ENCODE results near the gene ESRRB.

The ESRRB gene

DNA sequence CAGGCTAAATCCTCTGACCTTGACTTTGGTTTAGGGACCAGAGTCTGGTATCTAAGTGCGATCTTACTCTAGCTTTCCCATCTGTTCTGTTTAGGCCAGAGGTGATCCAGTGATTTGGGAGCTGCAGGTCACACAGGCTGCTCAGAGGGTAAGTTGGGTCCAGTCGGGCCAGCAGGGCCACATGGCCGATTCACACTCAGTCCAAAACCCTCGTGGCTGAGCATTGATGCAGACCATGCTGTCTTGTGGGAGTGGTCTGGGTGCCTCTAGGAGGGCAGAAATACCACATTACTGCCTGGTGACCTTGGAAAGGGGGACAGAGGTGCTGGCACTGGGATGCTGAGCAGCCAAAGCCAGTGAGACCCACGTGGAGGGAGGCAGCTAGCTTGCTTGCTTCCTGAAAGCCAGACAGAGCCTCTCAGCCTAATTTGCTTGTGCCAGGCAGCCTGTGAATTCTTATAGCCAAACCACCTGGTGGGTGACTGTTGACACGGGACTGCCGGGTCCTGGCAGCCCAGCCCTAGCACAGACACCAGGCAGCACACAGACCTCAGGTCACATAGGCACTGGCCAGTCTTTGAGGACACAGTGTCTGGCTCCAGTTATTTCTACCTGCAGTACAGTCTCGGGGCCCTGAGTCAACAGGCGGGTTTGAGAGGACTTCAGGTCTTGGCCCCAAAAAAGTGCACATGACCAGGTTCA, 31.7 kb downstream of the ESRRB start:
- no peak for DNase-seq (ENCODE audit: low read depth)

DNA sequence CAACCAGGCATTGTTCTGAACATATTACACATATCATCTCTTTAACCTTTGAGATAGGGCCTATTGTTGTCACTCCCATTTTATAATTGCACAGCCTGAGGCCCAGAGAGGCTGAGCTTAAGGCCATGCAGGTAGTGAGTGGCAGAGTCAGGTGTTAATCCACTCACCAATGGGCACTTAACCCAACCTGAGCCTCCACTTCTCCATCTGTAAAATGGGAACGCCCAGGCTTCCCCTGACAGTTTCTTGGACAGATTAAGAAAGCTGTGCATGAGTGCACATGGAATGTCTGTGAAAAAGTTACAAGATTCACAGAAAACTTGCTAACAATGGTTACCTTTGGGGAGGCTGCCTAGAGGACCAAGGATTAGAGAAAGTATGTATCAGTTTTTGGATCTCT, 32.9 kb downstream of the ESRRB start:
- DNase-seq (ENCODE audit: low read depth) = no peak

DNA sequence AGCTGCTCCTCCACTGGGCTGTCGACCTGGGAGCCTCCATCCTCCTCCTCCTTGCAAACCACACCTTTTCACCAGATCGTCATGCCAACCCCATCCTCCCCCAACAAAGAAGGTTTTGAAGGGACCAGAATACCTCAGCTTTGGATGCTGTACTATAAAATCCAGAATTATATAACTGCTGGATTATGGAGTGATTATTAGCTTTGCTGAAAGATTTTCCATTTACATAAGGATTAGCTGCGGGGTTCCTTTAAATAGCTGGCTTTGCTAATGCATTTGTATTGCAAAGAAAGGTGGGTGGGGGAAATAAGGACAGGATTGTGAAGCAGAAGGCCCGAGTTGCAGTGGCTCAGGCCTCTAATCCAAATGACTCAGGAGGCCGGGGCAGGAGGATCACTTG, 36.6 kb downstream of the ESRRB start:
- no peak for DNase-seq (ENCODE audit: low read depth)

DNA sequence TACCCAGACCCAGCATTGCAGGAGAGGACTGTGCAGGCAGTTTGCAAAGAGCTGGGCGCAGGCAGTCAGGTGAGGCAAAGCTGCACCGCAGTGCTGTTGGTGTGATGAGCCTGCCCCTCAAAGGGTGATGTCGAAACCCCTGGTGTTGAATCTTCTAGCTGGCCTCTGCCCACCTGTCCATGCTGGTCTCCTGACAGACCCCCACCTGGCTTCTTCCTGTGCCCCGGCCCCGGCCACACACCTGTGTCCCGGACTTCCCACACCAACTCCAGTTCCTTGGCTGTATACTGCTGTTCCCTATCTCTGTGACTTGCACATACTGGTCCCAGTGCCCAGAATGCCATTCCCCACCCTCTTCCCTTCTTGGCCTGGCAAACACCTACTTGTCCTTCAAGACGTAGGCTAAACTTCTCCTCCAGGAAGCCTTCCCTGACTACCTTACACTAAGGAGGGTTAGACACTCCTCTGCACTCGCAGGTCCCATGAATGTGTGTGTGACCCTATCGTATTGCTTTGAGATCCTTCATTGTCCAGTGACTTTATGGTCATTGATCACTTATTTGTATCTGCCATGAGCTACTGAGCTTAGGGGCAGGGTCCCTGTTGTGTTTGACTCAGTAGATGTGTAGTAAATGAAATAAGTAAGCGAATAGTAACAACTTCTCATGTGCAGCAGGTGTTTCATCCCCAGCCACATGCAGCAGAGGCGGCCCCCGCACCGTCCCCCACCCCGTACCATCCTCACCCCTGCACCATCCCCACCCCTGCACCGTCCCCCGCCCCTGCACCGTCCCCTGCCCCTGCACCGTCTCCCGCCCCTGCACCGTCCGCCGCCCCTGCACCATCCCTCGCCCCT, 37.4 kb downstream of the ESRRB start:
- DNase-seq (ENCODE audit: low read depth) = no peak

DNA sequence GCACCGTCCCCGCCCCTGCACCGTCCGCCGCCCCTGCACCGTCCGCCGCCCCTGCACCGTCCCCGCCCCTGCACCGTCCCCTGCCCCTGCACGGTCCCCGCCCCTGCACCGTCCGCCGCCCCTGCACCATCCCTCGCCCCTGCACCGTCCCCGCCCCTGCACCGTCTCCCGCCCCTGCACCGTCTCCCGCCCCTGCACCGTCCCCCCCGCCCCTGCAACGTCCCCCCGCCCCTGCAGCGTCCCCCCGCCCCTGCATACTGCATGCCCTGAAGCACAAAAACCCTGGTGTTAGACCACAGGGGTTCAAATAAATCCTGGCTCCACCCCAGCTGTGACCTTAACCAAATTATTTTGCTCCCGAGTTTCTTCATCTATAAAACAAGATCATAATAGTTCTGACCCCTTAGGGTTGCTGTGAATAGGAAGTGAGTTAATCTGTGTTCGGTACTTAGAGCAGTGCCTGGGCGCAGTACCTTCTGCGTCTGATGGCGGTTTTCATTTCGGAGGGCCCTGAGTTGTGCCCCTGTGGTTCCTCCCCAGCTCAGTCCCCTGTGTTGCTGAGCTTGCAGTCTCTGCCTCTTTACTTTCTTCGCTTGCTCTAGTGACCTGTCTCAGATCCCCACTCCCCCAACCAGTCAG, 38.1 kb downstream of the ESRRB start:
- DNase-seq (ENCODE audit: low read depth) = no peak

DNA sequence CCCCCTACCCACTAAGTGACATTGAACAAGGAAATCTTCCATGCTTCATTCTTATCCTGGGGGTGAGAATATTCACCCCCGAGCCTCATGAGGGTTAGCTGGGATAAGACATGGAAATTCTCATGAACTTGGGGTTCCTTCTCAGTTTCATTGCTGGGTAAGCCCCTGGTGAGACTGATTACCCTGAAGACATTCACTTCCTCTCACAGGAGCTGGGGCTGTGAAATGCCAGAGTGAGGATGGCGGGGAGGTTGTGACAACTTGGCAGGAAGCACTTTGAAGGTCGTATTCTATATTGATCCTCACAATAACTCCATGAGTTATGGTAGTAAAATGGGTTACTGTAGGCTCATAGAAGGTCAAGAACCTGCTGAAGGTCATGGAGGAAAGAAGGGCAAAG, 43.5 kb downstream of the ESRRB start:
- no peak for DNase-seq (ENCODE audit: low read depth)

DNA sequence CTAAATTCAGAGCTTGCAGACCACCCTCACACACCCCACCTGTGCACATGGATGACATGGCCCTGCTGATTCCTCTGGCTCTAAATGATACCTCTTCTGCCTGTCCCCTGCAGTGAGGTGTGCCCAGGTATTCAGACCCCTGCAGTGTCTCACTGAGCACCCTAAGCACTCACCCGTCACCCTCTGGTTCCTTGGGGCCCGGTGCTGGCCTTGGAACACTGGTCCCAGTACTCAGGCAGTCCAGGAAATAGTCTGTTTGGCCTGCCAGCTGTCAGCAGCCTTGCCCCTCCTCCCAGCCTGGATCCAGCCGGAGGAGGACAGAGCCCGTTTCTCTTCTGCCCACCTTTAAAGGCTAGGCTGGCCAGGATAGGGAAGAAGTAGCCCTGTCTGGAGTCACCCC, 44.9 kb downstream of the ESRRB start:
- no peak for DNase-seq (ENCODE audit: low read depth)

DNA sequence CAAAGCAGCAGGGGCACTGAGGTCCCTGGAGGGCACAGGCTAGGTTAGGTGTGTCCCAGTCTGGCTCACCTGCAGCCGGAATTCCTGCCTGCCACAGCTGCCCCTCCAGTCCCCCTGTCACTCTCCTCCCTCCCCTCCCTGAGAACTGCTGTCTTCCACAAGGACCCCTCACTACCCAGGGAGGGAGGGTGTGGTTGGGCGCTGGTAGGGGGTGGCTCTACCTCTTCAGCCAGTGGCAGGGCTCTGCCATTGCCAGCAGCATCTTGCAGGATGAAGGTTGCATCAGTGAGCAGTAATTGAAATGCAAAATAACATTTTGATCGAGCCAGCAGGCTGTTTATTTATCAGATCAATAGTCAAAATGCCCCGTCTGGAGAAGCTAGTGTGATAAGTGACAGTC, 45.7 kb downstream of the ESRRB start:
- no peak for DNase-seq (ENCODE audit: low read depth)

DNA sequence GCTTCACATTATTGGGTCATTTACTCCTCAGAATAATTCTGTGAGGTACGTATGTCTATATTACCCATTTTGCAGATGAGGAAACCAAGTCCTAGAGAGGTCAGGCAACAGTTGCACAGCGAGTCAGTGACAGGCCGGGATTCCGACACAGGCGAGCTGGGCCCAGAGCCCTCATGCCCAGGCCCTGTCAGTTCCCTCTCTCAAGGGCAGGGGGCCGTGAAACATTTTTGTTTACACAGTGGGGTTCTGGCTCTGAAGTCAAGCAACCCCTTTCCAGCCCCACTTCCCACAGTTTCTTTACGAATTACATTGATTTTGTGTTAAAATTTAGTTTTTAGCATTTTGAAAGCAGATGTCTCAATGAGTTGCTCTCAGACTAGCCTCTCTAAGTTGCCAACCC, 46.7 kb downstream of the ESRRB start:
- DNase-seq (ENCODE audit: low read depth) = no peak

DNA sequence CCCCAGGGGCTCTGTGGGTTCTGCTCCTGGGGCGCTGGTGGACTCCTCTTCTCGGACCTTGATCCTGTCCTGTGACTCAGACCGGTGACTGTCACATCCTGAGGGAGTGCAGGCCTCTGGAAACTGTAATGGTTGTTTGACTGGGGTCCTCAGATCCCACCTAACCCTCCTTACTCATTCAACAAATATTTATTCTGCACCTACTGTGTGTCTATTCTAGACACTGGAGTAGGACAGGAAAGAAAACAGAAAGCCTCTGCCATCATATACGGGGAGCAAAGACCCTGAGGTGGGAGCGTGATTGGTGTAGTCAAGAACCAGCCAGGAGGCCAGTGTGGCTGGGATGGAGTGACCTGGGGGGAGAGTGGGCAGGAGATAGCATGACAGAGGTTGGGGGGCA, 47.6 kb downstream of the ESRRB start:
- no peak for DNase-seq (ENCODE audit: low read depth)

DNA sequence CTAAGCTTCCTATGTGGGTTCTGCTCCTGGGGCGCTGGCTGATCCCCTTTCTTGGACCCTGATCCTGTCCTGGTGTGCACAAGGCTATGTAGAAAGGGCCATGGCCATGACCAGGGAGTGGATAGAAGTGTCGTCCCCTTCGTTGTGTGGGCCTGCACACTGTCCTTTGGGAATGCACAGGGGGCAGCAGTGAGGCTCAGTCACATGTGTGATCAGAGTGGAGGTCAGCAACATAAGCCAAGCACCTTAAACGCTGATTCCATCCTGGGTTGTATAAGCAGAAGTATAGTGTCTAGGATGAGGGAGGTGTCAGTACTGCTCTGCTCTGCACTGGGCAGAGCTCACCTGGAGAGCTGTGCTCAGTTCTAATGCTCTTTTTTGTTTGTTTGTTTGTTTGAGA, 48.4 kb downstream of the ESRRB start:
- no peak for DNase-seq (ENCODE audit: low read depth)

DNA sequence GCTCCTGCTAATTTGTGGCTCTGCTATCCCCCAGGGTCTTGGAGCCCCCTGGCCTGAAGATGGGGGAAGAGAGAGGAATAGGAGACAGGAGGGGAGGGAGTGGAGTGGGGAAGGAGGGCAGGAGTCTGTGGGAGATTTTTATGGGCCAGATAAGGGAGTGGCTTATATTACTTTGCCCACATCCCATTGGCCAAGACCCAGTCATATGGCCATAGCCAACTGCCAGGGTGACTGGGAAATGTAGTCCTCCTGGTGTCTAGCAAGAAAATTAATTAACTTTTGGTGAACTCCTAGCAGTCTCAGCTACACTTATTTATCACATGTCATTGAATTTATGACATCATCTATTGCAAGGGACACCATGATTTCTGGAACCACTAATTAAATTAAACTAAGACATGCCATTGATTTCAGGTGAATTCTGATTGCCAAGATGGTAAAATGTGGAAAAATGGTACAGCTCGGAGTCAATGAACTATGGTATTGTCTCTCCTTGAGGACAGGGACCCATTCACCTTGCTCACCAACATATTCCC, 50.3 kb downstream of the ESRRB start:
- DNase-seq (ENCODE audit: low read depth) = no peak

DNA sequence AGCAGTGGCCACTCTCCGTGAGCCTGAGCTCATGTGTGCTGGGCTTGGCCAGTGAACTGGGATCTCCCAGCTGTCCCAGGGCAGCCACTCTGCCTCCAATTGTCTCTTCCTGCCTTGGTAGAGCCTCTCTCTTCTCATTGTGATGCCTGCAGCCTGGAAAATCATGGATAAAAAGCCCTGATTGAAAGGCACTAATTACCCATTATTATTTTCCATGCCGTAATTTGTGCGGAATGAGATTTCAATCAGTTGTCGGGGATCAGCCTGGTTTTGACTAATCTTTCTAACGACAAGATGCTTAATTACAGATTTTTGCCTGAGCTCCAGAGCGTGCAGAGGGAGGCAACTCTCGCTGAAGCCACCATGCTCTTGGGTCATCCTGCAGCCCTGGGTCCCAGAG, 52.7 kb downstream of the ESRRB start:
- no peak for DNase-seq (ENCODE audit: low read depth)

DNA sequence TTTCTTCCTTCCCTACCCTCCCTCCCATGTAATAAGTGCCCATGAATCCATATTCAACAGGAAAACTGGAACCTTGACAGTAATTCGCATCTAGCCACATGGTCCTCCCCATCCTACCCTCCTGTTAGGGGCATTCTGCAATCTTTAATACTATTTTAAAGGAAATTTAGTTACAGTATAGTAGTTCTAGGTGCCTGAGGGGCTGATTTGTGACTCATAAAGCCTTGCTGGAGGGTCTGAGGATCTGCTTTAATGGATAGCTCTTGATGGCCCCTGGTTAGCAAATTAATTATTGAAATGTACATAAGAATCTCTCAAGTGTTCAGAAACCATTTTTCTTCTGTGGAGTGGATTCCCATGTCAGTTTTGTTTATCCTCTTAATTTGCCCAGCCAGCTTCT, 54.1 kb downstream of the ESRRB start:
- DNase-seq (ENCODE audit: low read depth) = no peak

DNA sequence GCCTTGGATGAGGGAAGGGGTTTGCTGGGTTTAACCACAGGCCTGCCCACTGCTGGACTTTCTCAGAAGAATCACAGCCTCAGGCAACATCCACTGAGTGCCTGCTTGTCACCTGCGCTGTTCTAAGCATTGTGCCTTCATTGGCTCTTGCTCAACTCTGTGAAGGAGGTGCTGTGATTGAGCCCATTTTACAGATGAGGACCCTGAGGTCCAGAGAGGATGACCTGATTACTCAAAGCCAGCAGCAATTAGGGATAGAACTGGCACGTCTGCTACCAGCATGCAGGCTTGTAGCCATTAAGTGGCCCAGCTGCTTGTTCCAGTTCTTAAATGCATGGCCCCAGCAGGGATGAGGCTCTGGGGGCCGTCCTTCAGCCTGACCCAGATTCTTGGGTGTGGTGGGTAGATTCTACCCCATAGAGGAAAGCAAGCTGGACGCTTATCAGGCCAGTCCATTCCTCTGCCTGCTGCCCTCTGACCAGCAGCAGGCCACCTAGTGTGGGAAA, 54.6 kb downstream of the ESRRB start:
- no peak for DNase-seq (ENCODE audit: low read depth)

DNA sequence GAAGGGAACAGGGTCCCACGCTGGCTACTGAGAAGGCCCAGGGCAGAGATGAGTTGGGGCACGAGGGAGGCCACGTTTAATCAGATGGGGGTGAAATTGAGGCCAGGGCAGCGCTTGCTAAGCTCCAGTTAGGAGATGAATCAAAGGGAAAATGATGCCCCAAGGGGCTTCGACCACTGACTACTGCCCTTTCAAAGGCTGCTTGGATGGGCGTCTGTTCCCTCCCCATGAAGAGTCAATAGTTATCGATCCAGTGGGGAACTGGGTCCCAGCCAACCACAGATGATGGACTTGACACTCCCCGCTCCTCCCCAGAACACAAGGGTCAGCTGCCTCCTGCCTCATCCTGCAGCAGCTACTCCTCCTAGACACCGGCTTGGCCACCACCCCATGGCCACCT, 55.6 kb downstream of the ESRRB start:
- DNase-seq (ENCODE audit: low read depth) = no peak

DNA sequence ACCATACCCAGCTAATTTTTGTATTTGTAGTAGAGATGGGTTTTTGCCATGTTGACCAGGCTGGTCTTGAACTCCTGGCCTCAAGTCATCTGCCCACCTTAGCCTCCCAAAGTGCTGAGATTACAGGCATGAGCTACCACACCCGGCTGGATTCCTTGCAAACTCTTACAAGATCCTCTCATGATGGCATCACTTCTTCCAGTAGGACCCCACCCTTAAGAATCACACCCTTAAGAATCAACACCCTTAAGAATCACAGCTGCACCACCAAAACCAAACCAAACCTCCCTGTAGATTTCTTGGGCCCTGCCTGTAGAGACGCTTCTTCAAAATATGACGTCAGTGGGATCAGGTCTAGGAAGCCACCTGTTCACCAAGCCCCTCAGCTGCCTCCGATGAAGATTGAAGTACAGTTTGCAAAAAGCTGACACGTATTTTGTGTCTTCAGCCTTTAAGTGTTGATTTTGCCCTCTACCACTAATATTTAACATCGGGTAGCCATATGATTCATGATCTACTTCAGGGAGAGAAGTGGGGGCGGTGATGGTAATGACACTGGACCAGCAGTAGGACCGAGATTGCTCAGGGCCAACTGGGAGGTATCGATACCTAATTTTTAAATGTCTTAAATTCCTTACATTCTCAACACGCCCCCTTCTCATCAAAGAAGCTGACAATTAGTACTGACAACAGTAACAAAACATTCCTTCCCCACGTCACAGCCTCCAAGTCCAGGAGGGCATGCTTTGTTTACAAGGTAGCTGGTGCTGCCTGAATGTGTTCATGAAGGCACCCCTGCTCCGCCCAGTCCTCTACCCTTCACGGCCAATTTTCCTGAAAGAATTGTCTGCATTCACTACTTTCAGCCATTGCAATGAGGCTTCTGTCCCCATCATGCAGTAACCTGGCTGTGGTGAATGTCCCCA, 57.2 kb downstream of the ESRRB start:
- DNase-seq (ENCODE audit: low read depth) = no peak

DNA sequence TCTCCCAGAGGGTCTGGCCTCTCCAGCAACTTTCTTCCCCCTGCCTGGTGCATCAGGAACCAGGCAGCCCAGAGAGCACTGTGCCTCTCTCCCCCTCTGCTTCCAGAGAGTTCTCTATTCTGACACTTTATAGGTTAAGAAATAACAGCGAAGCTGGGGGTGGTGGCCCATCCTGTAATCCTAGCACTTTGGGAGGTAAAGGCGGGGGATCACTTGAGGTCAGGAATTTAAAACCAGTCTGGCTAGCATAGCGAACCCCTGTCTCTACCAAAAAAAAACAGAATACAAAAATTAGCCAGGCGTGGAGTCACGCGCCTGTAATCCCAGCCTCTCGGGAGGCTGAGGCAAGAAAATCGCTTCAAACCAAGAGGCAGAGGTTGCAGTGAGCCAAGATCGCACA, 58.3 kb downstream of the ESRRB start:
- no peak for DNase-seq (ENCODE audit: low read depth)

DNA sequence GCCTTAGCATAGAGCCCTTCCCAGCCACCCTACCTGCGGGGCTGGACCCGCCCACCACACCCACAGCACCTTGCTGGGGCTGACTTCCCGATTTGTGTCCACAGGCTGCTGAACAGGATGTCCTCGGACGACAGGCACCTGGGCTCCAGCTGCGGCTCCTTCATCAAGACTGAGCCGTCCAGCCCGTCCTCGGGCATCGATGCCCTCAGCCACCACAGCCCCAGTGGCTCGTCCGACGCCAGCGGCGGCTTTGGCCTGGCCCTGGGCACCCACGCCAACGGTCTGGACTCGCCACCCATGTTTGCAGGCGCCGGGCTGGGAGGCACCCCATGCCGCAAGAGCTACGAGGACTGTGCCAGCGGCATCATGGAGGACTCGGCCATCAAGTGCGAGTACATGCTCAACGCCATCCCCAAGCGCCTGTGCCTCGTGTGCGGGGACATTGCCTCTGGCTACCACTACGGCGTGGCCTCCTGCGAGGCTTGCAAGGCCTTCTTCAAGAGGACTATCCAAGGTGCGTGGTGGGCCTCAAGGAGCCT, 63.4 kb downstream of the ESRRB start:
- no peak for DNase-seq (ENCODE audit: low read depth)

DNA sequence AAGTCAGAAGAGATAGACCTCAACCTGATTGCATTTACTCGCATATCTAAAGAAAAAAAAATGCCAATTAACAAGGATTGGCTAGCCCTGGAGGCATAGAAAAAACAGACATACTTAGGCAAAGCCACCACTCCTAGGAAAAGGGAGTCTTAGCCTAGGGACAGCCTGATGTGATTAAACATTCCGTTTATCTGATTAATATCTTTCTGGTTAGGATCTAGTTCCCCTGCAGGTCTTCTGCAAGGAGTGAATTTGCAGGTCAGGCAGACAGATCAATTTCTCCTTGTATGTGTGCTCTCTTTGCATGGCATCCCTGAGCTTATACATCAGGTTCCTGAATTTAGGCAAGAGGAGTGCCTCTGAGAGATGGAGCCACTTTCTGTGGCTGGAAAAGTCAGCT, 70.5 kb downstream of the ESRRB start:
- DNase-seq (ENCODE audit: low read depth) = no peak

DNA sequence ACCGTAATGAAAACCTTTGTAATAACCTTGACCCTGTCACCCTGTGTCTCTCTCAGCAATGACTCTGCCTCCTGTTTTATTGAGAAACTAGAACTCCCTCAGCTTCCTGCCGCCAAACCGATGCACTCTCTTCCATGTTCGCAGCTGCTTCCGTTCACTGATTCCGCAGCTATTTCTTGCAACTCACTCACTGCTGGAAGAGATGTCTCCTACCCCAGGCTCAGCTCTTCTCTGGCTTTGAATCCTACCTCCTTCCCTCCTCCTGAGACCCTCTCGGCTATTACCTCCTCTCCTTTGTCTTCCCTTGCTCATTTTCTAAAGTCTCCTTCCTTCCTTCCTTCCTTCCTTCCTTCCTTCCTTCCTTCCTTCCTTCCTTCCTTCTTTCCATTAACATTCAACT, 71.0 kb downstream of the ESRRB start:
- no peak for DNase-seq (ENCODE audit: low read depth)

Measured in stimulated activated CD8-positive, alpha-beta memory T cell treated with anti-CD3 and anti-CD28 coated beads, Interleukin-12 subunit alpha, Interleukin-12 subunit beta, amount 100 ng/mL, for 4 hours (primary cell).